ENCODE data around the gene CCDC171.

DNA sequence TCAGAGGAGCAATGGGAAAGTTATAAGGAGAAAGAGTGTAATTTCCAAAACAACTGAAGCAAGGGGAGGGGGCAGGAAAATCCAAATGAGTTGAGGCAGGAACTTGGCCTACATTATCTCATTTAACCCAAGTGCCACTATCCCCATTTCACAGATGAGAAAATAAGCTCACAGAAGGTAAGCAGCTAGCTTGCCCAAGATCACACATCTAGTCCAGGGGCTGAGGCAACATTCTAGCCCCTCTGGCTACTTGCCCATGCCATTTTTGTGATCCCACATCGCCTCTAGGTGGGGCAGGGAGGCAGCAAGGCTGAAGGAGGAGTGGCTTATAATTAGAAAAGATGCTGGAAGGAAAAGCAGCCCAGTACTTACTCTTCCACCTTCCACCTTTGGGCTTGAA is 39.5 kb upstream of the CCDC171 start:
- TF ChIP-seq, protein P1, sequence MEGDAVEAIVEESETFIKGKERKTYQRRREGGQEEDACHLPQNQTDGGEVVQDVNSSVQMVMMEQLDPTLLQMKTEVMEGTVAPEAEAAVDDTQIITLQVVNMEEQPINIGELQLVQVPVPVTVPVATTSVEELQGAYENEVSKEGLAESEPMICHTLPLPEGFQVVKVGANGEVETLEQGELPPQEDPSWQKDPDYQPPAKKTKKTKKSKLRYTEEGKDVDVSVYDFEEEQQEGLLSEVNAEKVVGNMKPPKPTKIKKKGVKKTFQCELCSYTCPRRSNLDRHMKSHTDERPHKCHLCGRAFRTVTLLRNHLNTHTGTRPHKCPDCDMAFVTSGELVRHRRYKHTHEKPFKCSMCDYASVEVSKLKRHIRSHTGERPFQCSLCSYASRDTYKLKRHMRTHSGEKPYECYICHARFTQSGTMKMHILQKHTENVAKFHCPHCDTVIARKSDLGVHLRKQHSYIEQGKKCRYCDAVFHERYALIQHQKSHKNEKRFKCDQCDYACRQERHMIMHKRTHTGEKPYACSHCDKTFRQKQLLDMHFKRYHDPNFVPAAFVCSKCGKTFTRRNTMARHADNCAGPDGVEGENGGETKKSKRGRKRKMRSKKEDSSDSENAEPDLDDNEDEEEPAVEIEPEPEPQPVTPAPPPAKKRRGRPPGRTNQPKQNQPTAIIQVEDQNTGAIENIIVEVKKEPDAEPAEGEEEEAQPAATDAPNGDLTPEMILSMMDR (IDR thresholded peaks at IDR 0.05), result no peak
- no peak for TF ChIP-seq POLR2A (IDR thresholded peaks at IDR 0.05)

Measured in right lobe of liver (tissue), 4 donors.